ENCODE data around the gene RIN3.

DNA sequence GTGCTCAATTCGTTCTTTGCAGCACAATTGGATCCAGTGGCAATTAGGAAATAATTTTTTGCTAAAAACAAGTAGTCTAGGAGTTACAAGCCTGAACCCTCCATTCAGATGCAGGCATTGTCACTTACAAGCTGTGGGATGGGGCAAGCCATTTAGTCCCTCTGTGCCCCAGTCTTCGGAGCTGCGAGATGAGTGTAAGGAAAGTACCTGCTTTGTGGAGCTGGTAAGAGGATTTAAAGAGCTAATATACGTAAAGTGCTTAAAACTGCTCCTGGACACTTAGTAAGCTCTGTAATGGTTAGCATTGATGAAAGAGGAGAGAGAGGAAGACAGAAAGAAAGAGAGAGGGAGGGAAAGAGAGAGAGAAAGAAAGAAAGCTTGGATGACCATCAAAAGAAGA lies 122.3 kb downstream of the RIN3 start:
- TF ChIP-seq, protein P1, sequence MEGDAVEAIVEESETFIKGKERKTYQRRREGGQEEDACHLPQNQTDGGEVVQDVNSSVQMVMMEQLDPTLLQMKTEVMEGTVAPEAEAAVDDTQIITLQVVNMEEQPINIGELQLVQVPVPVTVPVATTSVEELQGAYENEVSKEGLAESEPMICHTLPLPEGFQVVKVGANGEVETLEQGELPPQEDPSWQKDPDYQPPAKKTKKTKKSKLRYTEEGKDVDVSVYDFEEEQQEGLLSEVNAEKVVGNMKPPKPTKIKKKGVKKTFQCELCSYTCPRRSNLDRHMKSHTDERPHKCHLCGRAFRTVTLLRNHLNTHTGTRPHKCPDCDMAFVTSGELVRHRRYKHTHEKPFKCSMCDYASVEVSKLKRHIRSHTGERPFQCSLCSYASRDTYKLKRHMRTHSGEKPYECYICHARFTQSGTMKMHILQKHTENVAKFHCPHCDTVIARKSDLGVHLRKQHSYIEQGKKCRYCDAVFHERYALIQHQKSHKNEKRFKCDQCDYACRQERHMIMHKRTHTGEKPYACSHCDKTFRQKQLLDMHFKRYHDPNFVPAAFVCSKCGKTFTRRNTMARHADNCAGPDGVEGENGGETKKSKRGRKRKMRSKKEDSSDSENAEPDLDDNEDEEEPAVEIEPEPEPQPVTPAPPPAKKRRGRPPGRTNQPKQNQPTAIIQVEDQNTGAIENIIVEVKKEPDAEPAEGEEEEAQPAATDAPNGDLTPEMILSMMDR (IDR thresholded peaks at IDR 0.05; ENCODE audit: extremely low read depth in 1 of 2, insufficient read depth in 1 of 2, low read depth in 1 of 2, low read length in 2 of 2): no peak
- TF ChIP-seq EZH2 (IDR thresholded peaks at IDR 0.05; ENCODE audit: borderline replicate concordance, low read depth, low read length, severe bottlenecking) (no peak), POLR2AphosphoS5 (IDR thresholded peaks at IDR 0.05; ENCODE audit: insufficient read depth, low read depth, low read length) (no peak), MYC (IDR thresholded peaks at IDR 0.05; ENCODE audit: low read depth, low read length) (no peak), POLR2A (IDR thresholded peaks at IDR 0.05; ENCODE audit: low read depth, low read length) (no peak), JUN (IDR thresholded peaks at IDR 0.05; ENCODE audit: borderline replicate concordance, insufficient read depth, insufficient read length, low read depth) (no peak)
- TF ChIP-seq, protein P2, sequence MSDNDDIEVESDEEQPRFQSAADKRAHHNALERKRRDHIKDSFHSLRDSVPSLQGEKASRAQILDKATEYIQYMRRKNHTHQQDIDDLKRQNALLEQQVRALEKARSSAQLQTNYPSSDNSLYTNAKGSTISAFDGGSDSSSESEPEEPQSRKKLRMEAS (IDR thresholded peaks at IDR 0.05; ENCODE audit: insufficient read depth, insufficient read length): no peak
